Thymus (tissue), 11 donors: ENCODE measurements around the gene IFNA13. TPM values are rescaled to one million over a fixed set of nuclear protein-coding genes. Genes with fewer than 3 reads are reported as not detected.
A peak's percentile ranks its signal among the peaks of the same experiment; 100 is the strongest.
"Not testable (repeated sequence)": the region's sequence is repeated elsewhere in the genome, so short reads cannot be mapped to it uniquely, and the experiment has no call there.

Experiments used
- DNase-seq, 9 donors: peaks; one replicate each; pipeline ENCODE4 v3.0.0-alpha.2; 2013; ENCODE audit warnings: low spot score in 9 of 9, low read depth in 6 of 9, missing footprints in 1 of 9
- H3K27ac ChIP-seq, 2 donors: one replicate each; pipeline ENCODE4 v1.5.1; 2013; ENCODE audit warnings: control low read depth in 1 of 2, low read depth in 1 of 2, low read length in 1 of 2, mild to moderate bottlenecking in 1 of 2, moderate library complexity in 1 of 2
- H3K27me3 ChIP-seq, 2 donors: one replicate each; pipeline ENCODE4 v1.5.1; 2013; ENCODE audit warnings: low read length in 1 of 2; ENCODE audit not compliant: control insufficient read depth in 2 of 2, insufficient read depth in 1 of 2
- H3K36me3 ChIP-seq, 2 donors: one replicate each; pipeline ENCODE4 v1.5.1; 2013; ENCODE audit warnings: low read length in 1 of 2, mild to moderate bottlenecking in 1 of 2, moderate library complexity in 1 of 2; ENCODE audit not compliant: control insufficient read depth in 2 of 2, insufficient read depth in 2 of 2
- H3K4me1 ChIP-seq, 2 donors: one replicate each; pipeline ENCODE4 v1.5.1; 2013; ENCODE audit warnings: low read length in 2 of 2; ENCODE audit not compliant: control insufficient read depth in 2 of 2, insufficient read depth in 2 of 2
- H3K4me3 ChIP-seq, 2 donors: one replicate each; pipeline ENCODE4 v1.5.1; 2013; ENCODE audit warnings: low read length in 2 of 2, control low read depth in 1 of 2, mild to moderate bottlenecking in 1 of 2
- H3K9me3 ChIP-seq, 2 donors: one replicate each; pipeline ENCODE4 v1.5.1; 2013; ENCODE audit warnings: low read length in 1 of 2, mild to moderate bottlenecking in 1 of 2; ENCODE audit not compliant: control insufficient read depth in 2 of 2, insufficient read depth in 1 of 2
- WGBS: extraction: QIAGEN DNeasy Blood & Tissue Kit; methylation state at CpG from one replicate; pipeline ENCODE4 v1.1.7; 2013; 5-methylcytosine and 5-hydroxymethylcytosine counted together
- polyA plus RNA-seq: library from polyadenylated mRNA; stranded (reverse); fragments of 200-250 nt; gene quantifications from one replicate; pipeline ENCODE4 v1.2.3, GENCODE V29; 2013
- total RNA-seq: library from RNA; stranded (reverse); fragments of 120-200 nt; gene quantifications from one replicate; pipeline ENCODE4 v1.2.4, GENCODE V29; 2013
- donor health status: healthy.

IFNA13 gene
- total and polyA plus RNA-seq, 2 donors = 0.02 TPM; not detected in 1

- DNase-seq, H3K36me3 ChIP-seq, H3K9me3 ChIP-seq, H3K4me3 ChIP-seq, H3K27ac ChIP-seq, H3K27me3 ChIP-seq, H3K4me1 ChIP-seq: not testable (repeated sequence)
- 97% methylated on average over 4 of the region's 4 CpGs for WGBS
Observed at GRCh38 chr9:21371467-21371866, 3.6 kb upstream of the IFNA13 start.

GRCh38 chr9:21367169-21367568 lies 688 bp downstream of the IFNA13 start:
- H3K9me3 ChIP-seq, H3K4me1 ChIP-seq, DNase-seq, H3K27ac ChIP-seq, H3K36me3 ChIP-seq, H3K27me3 ChIP-seq, H3K4me3 ChIP-seq: not testable (repeated sequence)
- WGBS = 98% methylated on average over 1 of the region's 2 CpGs

GRCh38 chr9:21362287-21362686 lies 5.6 kb downstream of the IFNA13 start:
- no peaks in the 10 kb centered on the region for H3K27me3 ChIP-seq
- H3K9me3 ChIP-seq = no peaks in the 10 kb centered on the region
- H3K4me1 ChIP-seq = peaks cover 0 to 3% of the 10 kb centered on the region in 2 donors
- no peaks in the 10 kb centered on the region for H3K36me3 ChIP-seq
- DNase-seq = no peak
- H3K4me3 ChIP-seq = no peak overlapping the region
- no peak overlapping the region for H3K27ac ChIP-seq
- 99% methylated on average over 8 of the region's 8 CpGs for WGBS

- H3K27me3 ChIP-seq = no peaks in the 10 kb centered on the region
- peak in 6 of 9 donors; percentile 9 to 63 (median 24) for DNase-seq
- no peaks in the 10 kb centered on the region for H3K36me3 ChIP-seq
- H3K27ac ChIP-seq = no peak overlapping the region
- 41% methylated on average over 7 of the region's 7 CpGs for WGBS
- peaks cover 0 to 3% of the 10 kb centered on the region in 2 donors for H3K4me1 ChIP-seq
- no peak overlapping the region for H3K4me3 ChIP-seq
- H3K9me3 ChIP-seq = no peaks in the 10 kb centered on the region
Observed at GRCh38 chr9:21357479-21358460, 10.1 kb downstream of the IFNA13 start.

GRCh38 chr9:21350787-21351186 lies 17.1 kb downstream of the IFNA13 start, which contains the start of gene IFNA6:
IFNA6 (minus strand) TSS chr9:21350887; CDS start chr9:21350887, 0 bp downstream.
- WGBS = 97% methylated on average over 1 of the region's 1 CpG
- no peak for DNase-seq
- H3K9me3 ChIP-seq = no peaks in the 10 kb centered on the region
- H3K27ac ChIP-seq = no peak within 1 kb of the TSS
- H3K27me3 ChIP-seq = no peaks in the 10 kb centered on the region
- H3K36me3 ChIP-seq = no peaks in the 10 kb centered on the region
- no peaks in the 10 kb centered on the region for H3K4me1 ChIP-seq
- H3K4me3 ChIP-seq = no peak within 1 kb of the TSS

- no peak overlapping the region for H3K27ac ChIP-seq
Observed at GRCh38 chr9:21348430-21348970, 19.4 kb downstream of the IFNA13 start.

GRCh38 chr9:21340735-21341134 lies 27.1 kb downstream of the IFNA13 start:
- Histone ChIP-seq H3K4me1 (no peaks in the 10 kb centered on the region), H3K9me3 (no peaks in the 10 kb centered on the region)
- WGBS = 98% methylated on average over 4 of the region's 4 CpGs

More at GRCh38 chr9:21348430-21348970, 19.4 kb downstream of the IFNA13 start:
- Histone ChIP-seq H3K4me3 (no peak overlapping the region), H3K9me3 (no peaks in the 10 kb centered on the region), H3K36me3 (no peaks in the 10 kb centered on the region), H3K27me3 (no peaks in the 10 kb centered on the region), H3K4me1 (no peaks in the 10 kb centered on the region)
- no peak for DNase-seq
- 94% methylated on average over 3 of the region's 3 CpGs for WGBS

GRCh38 chr9:21336457-21336856 lies 31.4 kb downstream of the IFNA13 start:
- H3K4me1 ChIP-seq = peaks cover 13 to 14% of the 10 kb centered on the region in 2 donors
- H3K27ac ChIP-seq = no peak overlapping the region
- H3K36me3 ChIP-seq = peaks cover 0 to 8% of the 10 kb centered on the region in 2 donors
- no peaks in the 10 kb centered on the region for H3K9me3 ChIP-seq
- H3K4me3 ChIP-seq = no peak overlapping the region
- no peak for DNase-seq
- H3K27me3 ChIP-seq = no peaks in the 10 kb centered on the region

More at GRCh38 chr9:21340735-21341134, 27.1 kb downstream of the IFNA13 start:
- no peak overlapping the region for H3K4me3 ChIP-seq
- H3K27ac ChIP-seq = no peak overlapping the region
- H3K27me3 ChIP-seq = no peaks in the 10 kb centered on the region
- no peak for DNase-seq
- H3K36me3 ChIP-seq = no peaks in the 10 kb centered on the region
